GM13977 (cell line): ENCODE results near the gene TAF11L4.
"Not testable (repeated sequence)": the region's sequence is repeated elsewhere in the genome, so short reads cannot be mapped to it uniquely, and the experiment has no call there.

Experiments used
- DNase-seq: peaks from one replicate; pipeline ENCODE4 v3.0.0; 2012; ENCODE audit warnings: low spot score
- in situ Hi-C: fragments of 300-500 bp; cut with MboI; formaldehyde crosslinking; loops from one replicate; pipeline ENCODE4 v1.12.0; 2022; ENCODE audit warnings: low sequenced_read_pairs, low pct_unique_long_range_greater_than_20kb, mixed read lengths, inconsistent platforms; ENCODE audit not compliant: unreplicated experiment
- TF ChIP-seq, protein P1 (sequence below): IDR thresholded peaks from 2 replicates; pipeline ENCODE4 v1.5.1; 2012; ENCODE audit warnings: mild to moderate bottlenecking, control low read depth; ENCODE audit not compliant: insufficient read depth; ENCODE audit errors: extremely low read depth, missing control alignments

Gene TAF11L4

DNA sequence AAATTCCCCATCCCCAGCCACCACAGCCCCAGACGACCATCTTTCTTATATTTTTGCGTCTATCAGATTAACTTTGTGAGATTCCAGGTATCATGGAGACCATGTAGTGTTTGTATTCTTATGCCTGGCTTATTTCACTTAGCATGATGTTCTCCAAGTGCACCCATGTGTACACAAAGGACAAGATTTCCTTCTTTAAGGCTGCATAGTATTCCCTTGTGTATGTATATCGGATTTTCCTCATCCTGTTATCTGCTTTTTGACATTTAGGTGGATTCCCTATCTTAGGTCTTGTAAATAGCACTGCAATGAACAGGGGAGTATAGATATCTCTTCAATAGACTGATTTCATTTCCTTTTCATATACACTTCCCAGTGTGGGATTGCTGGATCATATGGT is 28.8 kb upstream of the TAF11L4 start:
- in situ Hi-C loops, result no loop called here
- TF ChIP-seq, protein P1, sequence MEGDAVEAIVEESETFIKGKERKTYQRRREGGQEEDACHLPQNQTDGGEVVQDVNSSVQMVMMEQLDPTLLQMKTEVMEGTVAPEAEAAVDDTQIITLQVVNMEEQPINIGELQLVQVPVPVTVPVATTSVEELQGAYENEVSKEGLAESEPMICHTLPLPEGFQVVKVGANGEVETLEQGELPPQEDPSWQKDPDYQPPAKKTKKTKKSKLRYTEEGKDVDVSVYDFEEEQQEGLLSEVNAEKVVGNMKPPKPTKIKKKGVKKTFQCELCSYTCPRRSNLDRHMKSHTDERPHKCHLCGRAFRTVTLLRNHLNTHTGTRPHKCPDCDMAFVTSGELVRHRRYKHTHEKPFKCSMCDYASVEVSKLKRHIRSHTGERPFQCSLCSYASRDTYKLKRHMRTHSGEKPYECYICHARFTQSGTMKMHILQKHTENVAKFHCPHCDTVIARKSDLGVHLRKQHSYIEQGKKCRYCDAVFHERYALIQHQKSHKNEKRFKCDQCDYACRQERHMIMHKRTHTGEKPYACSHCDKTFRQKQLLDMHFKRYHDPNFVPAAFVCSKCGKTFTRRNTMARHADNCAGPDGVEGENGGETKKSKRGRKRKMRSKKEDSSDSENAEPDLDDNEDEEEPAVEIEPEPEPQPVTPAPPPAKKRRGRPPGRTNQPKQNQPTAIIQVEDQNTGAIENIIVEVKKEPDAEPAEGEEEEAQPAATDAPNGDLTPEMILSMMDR, result no peak
- DNase-seq, result no peak

DNA sequence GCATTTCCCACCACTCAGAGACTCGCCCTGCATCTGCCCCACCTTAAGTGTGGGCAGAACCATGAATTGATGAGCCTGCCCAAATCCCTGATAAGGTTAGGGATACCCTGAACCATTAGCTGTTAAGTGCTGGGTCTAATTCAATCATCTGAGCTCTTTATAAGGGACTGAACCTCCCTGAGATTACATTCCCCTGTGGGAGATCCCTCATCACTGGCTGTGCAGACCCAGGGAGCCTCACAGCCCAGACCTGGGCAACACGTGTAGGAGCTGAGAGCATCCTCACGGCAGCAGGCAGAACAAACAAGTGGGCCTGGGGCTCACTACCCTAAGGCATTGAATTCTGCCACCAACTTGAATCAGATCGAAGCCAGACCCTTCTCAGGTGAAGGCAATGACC is 24.2 kb upstream of the TAF11L4 start:
- TF ChIP-seq, protein P1, result no peak
- in situ Hi-C loops, result no loop called here

DNA sequence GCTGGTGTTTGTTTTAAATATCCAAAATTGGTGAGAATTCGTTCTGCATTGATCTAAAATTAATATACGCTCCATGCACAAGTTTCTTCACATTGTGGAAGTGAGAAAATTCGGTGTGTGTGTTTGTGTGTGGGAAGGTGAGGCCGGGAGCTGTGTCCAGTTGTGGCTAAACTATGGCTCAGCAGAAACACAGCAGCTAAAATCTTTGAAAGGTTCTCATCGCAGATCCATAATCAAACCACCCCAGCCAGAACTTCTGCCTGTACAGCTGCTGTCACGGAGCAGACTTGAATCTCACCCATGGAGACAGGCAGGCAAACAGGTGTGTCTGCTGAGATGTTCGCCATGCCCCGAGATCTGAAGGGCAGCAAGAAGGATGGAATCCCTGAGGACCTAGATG is 23.7 kb upstream of the TAF11L4 start, which contains the start of gene TAF11L2:
Gene TAF11L2 (plus strand): TSS at position 301 of the 400 bp plus-strand sequence.
- in situ Hi-C loops, DNase-seq: not testable (repeated sequence)

More for the DNA sequence above, 24.2 kb upstream of the TAF11L4 start:
- no peak for DNase-seq

DNA sequence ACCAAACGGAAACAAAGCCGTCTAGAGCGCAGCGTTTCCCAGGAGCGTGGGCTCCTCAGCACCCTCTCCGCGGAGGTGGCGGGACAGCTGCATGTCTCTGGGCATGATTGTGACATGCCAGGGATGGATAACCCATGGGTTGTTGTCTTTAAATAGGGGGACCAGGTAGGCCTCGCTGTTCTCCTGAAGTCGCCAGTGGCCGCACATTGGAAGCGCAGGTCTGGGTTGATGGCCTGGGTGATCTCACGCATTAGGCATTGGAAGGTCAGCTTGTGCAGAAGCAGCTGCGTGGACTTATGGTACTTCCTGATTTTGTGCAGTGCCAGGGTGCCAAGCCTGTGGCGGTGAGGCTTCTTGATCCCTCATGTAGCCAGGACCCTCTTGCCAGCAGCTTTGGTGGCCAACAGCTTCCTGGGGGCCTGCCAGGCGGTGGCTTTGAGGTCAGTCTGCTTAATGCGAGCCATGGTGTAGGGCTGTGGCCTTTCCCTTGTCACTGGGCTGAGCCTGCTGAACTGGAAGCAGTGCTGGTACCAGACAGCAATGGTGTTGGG is 9.8 kb upstream of the TAF11L4 start:
- no peak for DNase-seq
- in situ Hi-C loops, result no loop called here
- TF ChIP-seq, protein P1, result no peak

DNA sequence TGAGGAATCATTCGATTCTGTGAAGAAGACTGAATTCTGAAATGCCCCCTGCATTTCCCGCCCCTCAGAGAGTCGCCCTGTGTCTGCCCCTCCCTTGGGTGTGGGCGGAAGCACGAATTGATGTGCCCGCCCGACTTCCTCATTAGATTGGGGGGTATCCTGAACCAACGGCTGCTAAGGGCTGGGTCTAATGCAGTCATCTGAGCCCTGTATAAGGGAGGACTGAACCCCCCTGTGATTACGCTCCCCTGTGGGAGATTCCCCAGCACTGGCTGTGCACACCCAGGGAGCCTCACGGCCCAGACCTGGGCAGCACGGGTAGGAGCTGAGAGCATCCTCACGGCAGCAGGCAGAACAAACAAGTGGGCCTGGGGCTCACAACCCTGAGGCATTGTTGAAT is 4.1 kb upstream of the TAF11L4 start:
- in situ Hi-C loops, DNase-seq: not testable (repeated sequence)

DNA sequence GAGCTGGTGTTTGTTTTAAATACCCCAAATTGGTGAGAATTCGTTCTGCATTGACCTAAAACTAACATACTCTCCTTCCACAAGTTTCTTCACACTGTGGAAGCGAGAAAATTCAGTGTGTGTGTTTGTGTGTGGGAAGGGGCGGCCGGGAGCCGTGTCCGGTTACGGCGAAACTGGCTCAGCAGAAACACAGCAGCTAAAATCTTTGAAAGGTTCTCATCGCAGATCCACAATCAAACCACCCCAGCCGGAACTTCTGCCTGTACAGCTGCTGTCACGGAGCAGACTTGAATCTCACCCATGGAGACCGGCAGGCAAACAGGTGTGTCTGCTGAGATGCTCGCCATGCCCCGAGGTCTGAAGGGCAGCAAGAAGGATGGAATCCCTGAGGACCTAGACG is 3.5 kb upstream of the TAF11L4 start, which contains the start of gene TAF11L3:
Gene TAF11L3 (plus strand): TSS at position 301 of the 400 bp plus-strand sequence.
- DNase-seq, in situ Hi-C loops: not testable (repeated sequence)

DNA sequence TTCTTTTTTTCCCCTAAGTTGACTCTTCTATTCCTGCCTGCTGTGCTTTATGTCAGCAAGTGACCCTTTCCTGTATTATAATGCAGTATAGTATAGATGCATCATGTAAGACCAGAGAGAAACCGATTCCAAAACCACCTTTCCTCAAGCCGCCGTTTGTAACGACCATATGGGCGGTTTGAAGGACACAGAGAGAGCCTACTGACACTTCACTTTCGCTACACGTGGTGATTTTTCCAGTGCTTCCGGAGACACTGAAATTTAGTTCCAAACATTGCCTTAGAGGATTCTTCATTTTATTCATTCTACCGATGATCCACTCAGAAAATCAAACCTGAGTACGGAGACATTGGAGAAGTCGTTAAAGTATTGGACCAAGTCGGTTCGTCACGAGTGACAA is 2.1 kb upstream of the TAF11L4 start:
- DNase-seq, in situ Hi-C loops: not testable (repeated sequence)

DNA sequence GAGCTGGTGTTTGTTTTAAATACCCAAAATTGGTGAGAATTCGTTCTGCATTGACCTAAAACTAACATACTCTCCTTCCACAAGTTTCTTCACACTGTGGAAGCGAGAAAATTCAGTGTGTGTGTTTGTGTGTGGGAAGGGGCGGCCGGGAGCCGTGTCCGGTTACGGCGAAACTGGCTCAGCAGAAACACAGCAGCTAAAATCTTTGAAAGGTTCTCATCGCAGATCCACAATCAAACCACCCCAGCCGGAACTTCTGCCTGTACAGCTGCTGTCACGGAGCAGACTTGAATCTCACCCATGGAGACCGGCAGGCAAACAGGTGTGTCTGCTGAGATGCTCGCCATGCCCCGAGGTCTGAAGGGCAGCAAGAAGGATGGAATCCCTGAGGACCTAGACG is 3.3 kb downstream of the TAF11L4 start, which contains the start of gene TAF11L5:
Gene TAF11L5 (plus strand): TSS at position 301 of the 400 bp plus-strand sequence.
- in situ Hi-C loops, DNase-seq: not testable (repeated sequence)

DNA sequence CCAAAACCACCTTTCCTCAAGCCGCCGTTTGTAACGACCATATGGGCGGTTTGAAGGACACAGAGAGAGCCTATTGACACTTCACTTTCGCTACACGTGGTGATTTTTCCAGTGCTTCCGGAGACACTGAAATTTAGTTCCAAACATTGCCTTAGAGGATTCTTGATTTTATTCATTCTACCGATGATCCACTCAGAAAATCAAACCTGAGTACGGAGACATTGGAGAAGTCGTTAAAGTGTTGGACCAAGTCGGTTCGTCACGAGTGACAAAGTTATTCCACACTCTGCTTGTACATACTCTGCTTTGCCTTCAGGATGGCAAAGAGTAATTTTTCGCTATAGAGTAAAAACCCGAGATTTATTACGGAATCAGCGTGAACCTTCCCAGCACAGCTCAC is 4.9 kb downstream of the TAF11L4 start:
- DNase-seq, in situ Hi-C loops: not testable (repeated sequence)

DNA sequence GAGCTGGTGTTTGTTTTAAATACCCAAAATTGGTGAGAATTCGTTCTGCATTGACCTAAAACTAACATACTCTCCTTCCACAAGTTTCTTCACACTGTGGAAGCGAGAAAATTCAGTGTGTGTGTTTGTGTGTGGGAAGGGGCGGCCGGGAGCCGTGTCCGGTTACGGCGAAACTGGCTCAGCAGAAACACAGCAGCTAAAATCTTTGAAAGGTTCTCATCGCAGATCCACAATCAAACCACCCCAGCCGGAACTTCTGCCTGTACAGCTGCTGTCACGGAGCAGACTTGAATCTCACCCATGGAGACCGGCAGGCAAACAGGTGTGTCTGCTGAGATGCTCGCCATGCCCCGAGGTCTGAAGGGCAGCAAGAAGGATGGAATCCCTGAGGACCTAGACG is 6.8 kb downstream of the TAF11L4 start, which contains the start of gene TAF11L6:
Gene TAF11L6 (plus strand): TSS at position 301 of the 400 bp plus-strand sequence.
- in situ Hi-C loops, DNase-seq: not testable (repeated sequence)
